HG03520 (cell line): ENCODE data around the gene CACNA2D3.

ENCODE experiments used
- ATAC-seq: cut with Tn5 transposase; IDR thresholded peaks from one replicate; pipeline ENCODE4 v1.9.1; 2021; ENCODE audit warnings: mild to moderate bottlenecking, moderate library complexity; ENCODE audit not compliant: unreplicated experiment

The CACNA2D3 gene

GRCh38 chr3:54653456-54654195 lies 531.3 kb downstream of the CACNA2D3 start:
- ATAC-seq, result no peak

GRCh38 chr3:54654776-54655175 lies 532.4 kb downstream of the CACNA2D3 start:
- no peak for ATAC-seq

GRCh38 chr3:54659347-54659746 lies 537.0 kb downstream of the CACNA2D3 start:
- ATAC-seq, result no peak

GRCh38 chr3:54660714-54661132 lies 538.4 kb downstream of the CACNA2D3 start:
- no peak for ATAC-seq

GRCh38 chr3:54661151-54661550 lies 538.8 kb downstream of the CACNA2D3 start:
- no peak for ATAC-seq

GRCh38 chr3:54663501-54664011 lies 541.2 kb downstream of the CACNA2D3 start:
- no peak for ATAC-seq

- no peak for ATAC-seq
Measured at GRCh38 chr3:54665016-54665600, 542.8 kb downstream of the CACNA2D3 start.

GRCh38 chr3:54668236-54668635 lies 545.9 kb downstream of the CACNA2D3 start:
- no peak for ATAC-seq

- no peak for ATAC-seq
Measured at GRCh38 chr3:54670201-54671000, 548.0 kb downstream of the CACNA2D3 start.

- ATAC-seq, result no peak
Measured at GRCh38 chr3:54671511-54671910, 549.2 kb downstream of the CACNA2D3 start.

GRCh38 chr3:54676087-54676486 lies 553.7 kb downstream of the CACNA2D3 start:
- ATAC-seq, result no peak

- no peak for ATAC-seq
Measured at GRCh38 chr3:54681706-54682105, 559.4 kb downstream of the CACNA2D3 start.

GRCh38 chr3:54685213-54685612 lies 562.9 kb downstream of the CACNA2D3 start:
- no peak for ATAC-seq

- no peak for ATAC-seq
Measured at GRCh38 chr3:54691289-54691771, 569.0 kb downstream of the CACNA2D3 start.

- no peak for ATAC-seq
Measured at GRCh38 chr3:54696313-54696712, 574.0 kb downstream of the CACNA2D3 start.

- no peak for ATAC-seq
Measured at GRCh38 chr3:54698054-54698453, 575.7 kb downstream of the CACNA2D3 start.

GRCh38 chr3:54703923-54704322 lies 581.6 kb downstream of the CACNA2D3 start:
- no peak for ATAC-seq

- ATAC-seq, result no peak
Measured at GRCh38 chr3:54705730-54706129, 583.4 kb downstream of the CACNA2D3 start.

GRCh38 chr3:54706738-54707137 lies 584.4 kb downstream of the CACNA2D3 start:
- no peak for ATAC-seq

GRCh38 chr3:54709785-54710184 lies 587.4 kb downstream of the CACNA2D3 start:
- no peak for ATAC-seq

- no peak for ATAC-seq
Measured at GRCh38 chr3:54710954-54711353, 588.6 kb downstream of the CACNA2D3 start.
